Measurements from ENCODE around the gene CHTF18. TPM values are rescaled to one million over a fixed set of nuclear protein-coding genes. Genes with fewer than 3 reads are reported as not detected.

CHTF18 gene
- total RNA-seq, 1 donor from 2014 or later: 14.8 TPM

GRCh38 chr16:795580-796229 is 7.3 kb downstream of the CHTF18 start:
- peaks cover 12% of the 10 kb centered on the region for H3K27me3 ChIP-seq (ENCODE audit: insufficient read depth, low read length)
- H3K9ac ChIP-seq (ENCODE audit: low read length): no peak overlapping the region
- no peak overlapping the region for H3K4me3 ChIP-seq (ENCODE audit: insufficient read depth, low read depth, low read length)
- no peak for DNase-seq (ENCODE audit: low read depth)
- H3K36me3 ChIP-seq (ENCODE audit: insufficient read depth, low read length): no peaks in the 10 kb centered on the region
- H3K4me1 Mint-ChIP-seq (ENCODE audit: low read depth, unreplicated experiment): no peaks in the 10 kb centered on the region
- peaks cover 10% of the 10 kb centered on the region for H3K36me3 Mint-ChIP-seq (ENCODE audit: low read depth, unreplicated experiment)
- no peaks in the 10 kb centered on the region for H3K27me3 Mint-ChIP-seq (ENCODE audit: low read depth, unreplicated experiment)
- TF ChIP-seq EZH2 (IDR thresholded peaks at IDR 0.05; ENCODE audit: insufficient read depth, low read length) (no peak), CTCF (IDR thresholded peaks at IDR 0.05; ENCODE audit: insufficient read depth, low read depth, low read length) (no peak)
- H4K20me1 ChIP-seq (ENCODE audit: insufficient read depth, low read length): peaks cover 6% of the 10 kb centered on the region
- H3K4me3 Mint-ChIP-seq (ENCODE audit: unreplicated experiment): no peak overlapping the region
- H3K79me2 ChIP-seq (ENCODE audit: insufficient read depth, low read length): no peaks in the 10 kb centered on the region
- H3K4me1 ChIP-seq (ENCODE audit: insufficient read depth, low read length): no peaks in the 10 kb centered on the region
- no peaks in the 10 kb centered on the region for H3K9me3 ChIP-seq (ENCODE audit: insufficient read depth, low read depth, low read length)
- no peak overlapping the region for H3K27ac ChIP-seq (ENCODE audit: low read depth, low read length)
- no peak overlapping the region for H2AFZ ChIP-seq (ENCODE audit: low read depth, low read length)
- H3K9me3 Mint-ChIP-seq (ENCODE audit: unreplicated experiment): no peaks in the 10 kb centered on the region
- H3K27ac Mint-ChIP-seq (ENCODE audit: unreplicated experiment): peak overlapping the region; percentile 84
- no peak overlapping the region for H3K4me2 ChIP-seq (ENCODE audit: low read length)
- FAIRE-seq: no peak

GRCh38 chr16:796296-797119 is 8.1 kb downstream of the CHTF18 start:
- no peaks in the 10 kb centered on the region for H3K36me3 ChIP-seq (ENCODE audit: insufficient read depth, low read length)
- no peak overlapping the region for H3K4me2 ChIP-seq (ENCODE audit: low read length)
- no peaks in the 10 kb centered on the region for H3K9me3 ChIP-seq (ENCODE audit: insufficient read depth, low read depth, low read length)
- peaks cover 6% of the 10 kb centered on the region for H4K20me1 ChIP-seq (ENCODE audit: insufficient read depth, low read length)
- FAIRE-seq: no peak
- no peak for TF ChIP-seq CTCF (IDR thresholded peaks at IDR 0.05; ENCODE audit: insufficient read depth, low read depth, low read length)
- TF ChIP-seq EZH2 (IDR thresholded peaks at IDR 0.05; ENCODE audit: insufficient read depth, low read length): no peak
- no peaks in the 10 kb centered on the region for H3K4me1 ChIP-seq (ENCODE audit: insufficient read depth, low read length)
- DNase-seq (ENCODE audit: low read depth): no peak
- Mint-ChIP-seq H3K27ac (ENCODE audit: unreplicated experiment) (no peak overlapping the region), H3K36me3 (ENCODE audit: low read depth, unreplicated experiment) (peaks cover 7% of the 10 kb centered on the region), H3K4me1 (ENCODE audit: low read depth, unreplicated experiment) (no peaks in the 10 kb centered on the region), H3K9me3 (ENCODE audit: unreplicated experiment) (no peaks in the 10 kb centered on the region), H3K4me3 (ENCODE audit: unreplicated experiment) (no peak overlapping the region), H3K27me3 (ENCODE audit: low read depth, unreplicated experiment) (no peaks in the 10 kb centered on the region)
- H3K79me2 ChIP-seq (ENCODE audit: insufficient read depth, low read length): no peaks in the 10 kb centered on the region
- H3K27me3 ChIP-seq (ENCODE audit: insufficient read depth, low read length): peaks cover 15% of the 10 kb centered on the region
- H2AFZ ChIP-seq (ENCODE audit: low read depth, low read length): no peak overlapping the region
- no peak overlapping the region for H3K9ac ChIP-seq (ENCODE audit: low read length)
- H3K4me3 ChIP-seq (ENCODE audit: insufficient read depth, low read depth, low read length): no peak overlapping the region
- H3K27ac ChIP-seq (ENCODE audit: low read depth, low read length): no peak overlapping the region

- no peaks in the 10 kb centered on the region for H3K36me3 ChIP-seq (ENCODE audit: insufficient read depth, low read length)
- H3K4me1 ChIP-seq (ENCODE audit: insufficient read depth, low read length): no peaks in the 10 kb centered on the region
- FAIRE-seq: no peak
- DNase-seq (ENCODE audit: low read depth): no peak
- H3K9me3 ChIP-seq (ENCODE audit: insufficient read depth, low read depth, low read length): no peaks in the 10 kb centered on the region
- no peak overlapping the region for H3K4me3 ChIP-seq (ENCODE audit: insufficient read depth, low read depth, low read length)
- peaks cover 6% of the 10 kb centered on the region for H4K20me1 ChIP-seq (ENCODE audit: insufficient read depth, low read length)
- TF ChIP-seq EZH2 (IDR thresholded peaks at IDR 0.05; ENCODE audit: insufficient read depth, low read length): no peak
- no peak for TF ChIP-seq CTCF (IDR thresholded peaks at IDR 0.05; ENCODE audit: insufficient read depth, low read depth, low read length)
- H2AFZ ChIP-seq (ENCODE audit: low read depth, low read length): no peak overlapping the region
- no peaks in the 10 kb centered on the region for H3K27me3 Mint-ChIP-seq (ENCODE audit: low read depth, unreplicated experiment)
- H3K27ac Mint-ChIP-seq (ENCODE audit: unreplicated experiment): no peak overlapping the region
- H3K27me3 ChIP-seq (ENCODE audit: insufficient read depth, low read length): peaks cover 15% of the 10 kb centered on the region
- no peaks in the 10 kb centered on the region for H3K79me2 ChIP-seq (ENCODE audit: insufficient read depth, low read length)
- no peak overlapping the region for H3K27ac ChIP-seq (ENCODE audit: low read depth, low read length)
- no peak overlapping the region for H3K9ac ChIP-seq (ENCODE audit: low read length)
- no peak overlapping the region for H3K4me3 Mint-ChIP-seq (ENCODE audit: unreplicated experiment)
- H3K4me2 ChIP-seq (ENCODE audit: low read length): no peak overlapping the region
- no peaks in the 10 kb centered on the region for H3K4me1 Mint-ChIP-seq (ENCODE audit: low read depth, unreplicated experiment)
- H3K36me3 Mint-ChIP-seq (ENCODE audit: low read depth, unreplicated experiment): peaks cover 4% of the 10 kb centered on the region
- no peaks in the 10 kb centered on the region for H3K9me3 Mint-ChIP-seq (ENCODE audit: unreplicated experiment)
Observed at GRCh38 chr16:797120-797420, 8.7 kb downstream of the CHTF18 start.
